Natural killer cell (primary cell): ENCODE results near the gene SGF29. TPM values are rescaled to one million over a fixed set of nuclear protein-coding genes. Genes with fewer than 3 reads are reported as not detected.
"Not testable (repeated sequence)": the region's sequence is repeated elsewhere in the genome, so short reads cannot be mapped to it uniquely, and the experiment has no call there.

Experiments
- ATAC-seq, 3 donors: fragments of 150-1000 bp in 2 of 3; fragments of 200-7000 bp in 1 of 3; cut with Tn5 transposase; 1 replicate in 1 of 3; 2 replicates in 2 of 3; pipeline ENCODE4 v1.10.0; 2021; ENCODE audit warnings: mild to moderate bottlenecking in 2 of 3, moderate library complexity in 2 of 3
- DNase-seq, 2 donors: peaks; one replicate each; pipeline versions ENCODE4 v3.0.0 to v3.0.0-alpha.2; 2013 to 2021; ENCODE audit warnings: mixed read lengths in 1 of 2
- H3K27ac ChIP-seq: one replicate; pipeline ENCODE4 v1.5.1; 2013; ENCODE audit warnings: mild to moderate bottlenecking, low read length
- H3K27me3 ChIP-seq: one replicate; pipeline ENCODE4 v1.6.1; 2013; ENCODE audit warnings: low read length; ENCODE audit not compliant: control insufficient read depth, insufficient read depth
- H3K36me3 ChIP-seq: one replicate; pipeline ENCODE4 v1.6.1; 2013; ENCODE audit warnings: low read length; ENCODE audit not compliant: control insufficient read depth, insufficient read depth
- H3K4me1 ChIP-seq: one replicate; pipeline ENCODE4 v1.6.1; 2013; ENCODE audit warnings: low read length; ENCODE audit not compliant: control insufficient read depth, insufficient read depth
- H3K4me3 ChIP-seq: one replicate; pipeline ENCODE4 v1.5.1; 2013; ENCODE audit warnings: low read length
- H3K9me3 ChIP-seq: one replicate; pipeline ENCODE4 v1.6.1; 2013; ENCODE audit warnings: low read length; ENCODE audit not compliant: control insufficient read depth, insufficient read depth
- H3K27ac Mint-ChIP-seq, 2 donors: one replicate each; pipeline ENCODE4 v1.8.0; 2022; ENCODE audit warnings: mild to moderate bottlenecking in 2 of 2, mixed read lengths in 2 of 2, moderate library complexity in 1 of 2
- H3K27me3 Mint-ChIP-seq, 2 donors: one replicate each; pipeline ENCODE4 v1.8.0; 2022; ENCODE audit warnings: low read depth in 2 of 2, mixed read lengths in 2 of 2
- H3K36me3 Mint-ChIP-seq: one replicate; pipeline ENCODE4 v1.8.0; 2022; ENCODE audit warnings: mixed read lengths
- H3K4me1 Mint-ChIP-seq, 2 donors: one replicate each; pipeline ENCODE4 v1.8.0; 2022; ENCODE audit warnings: mixed read lengths in 2 of 2
- H3K4me3 Mint-ChIP-seq: one replicate; pipeline ENCODE4 v1.8.0; 2022; ENCODE audit warnings: mild to moderate bottlenecking, moderate library complexity, mixed read lengths
- H3K9me3 Mint-ChIP-seq, 2 donors: one replicate each; pipeline ENCODE4 v1.8.0; 2022; ENCODE audit warnings: mixed read lengths in 2 of 2
- WGBS: methylation state at CpG from one replicate; pipeline ENCODE4 v1.1.7; 2013; ENCODE audit warnings: missing lambda C conversion rate; ENCODE audit not compliant: insufficient coverage; 5-methylcytosine and 5-hydroxymethylcytosine counted together
- intact Hi-C: fragments of 100-400 bp; cut with micrococcal nuclease; formaldehyde crosslinking; loops from one replicate; pipeline ENCODE4 v1.14.2; 2022
- total RNA-seq, 4 donors: library from RNA; stranded (reverse); fragments of 120-200 nt in 1 of 4; gene quantifications; one replicate each; pipeline versions ENCODE4 v1.2.3 to v1.2.4, GENCODE V29; 2013 to 2022
- TF ChIP-seq, protein P1 (sequence below): fragments of 200-600 bp; IDR thresholded peaks from one replicate; pipeline ENCODE4 v1.8.0; 2022; ENCODE audit warnings: antibody characterized with exemption

The SGF29 gene
- total RNA-seq, 3 donors from 2014 or later (not counting 1 experiment from before 2014, with no cell fraction given) = 31.6 to 45.1 (median 43.1) TPM

DNA sequence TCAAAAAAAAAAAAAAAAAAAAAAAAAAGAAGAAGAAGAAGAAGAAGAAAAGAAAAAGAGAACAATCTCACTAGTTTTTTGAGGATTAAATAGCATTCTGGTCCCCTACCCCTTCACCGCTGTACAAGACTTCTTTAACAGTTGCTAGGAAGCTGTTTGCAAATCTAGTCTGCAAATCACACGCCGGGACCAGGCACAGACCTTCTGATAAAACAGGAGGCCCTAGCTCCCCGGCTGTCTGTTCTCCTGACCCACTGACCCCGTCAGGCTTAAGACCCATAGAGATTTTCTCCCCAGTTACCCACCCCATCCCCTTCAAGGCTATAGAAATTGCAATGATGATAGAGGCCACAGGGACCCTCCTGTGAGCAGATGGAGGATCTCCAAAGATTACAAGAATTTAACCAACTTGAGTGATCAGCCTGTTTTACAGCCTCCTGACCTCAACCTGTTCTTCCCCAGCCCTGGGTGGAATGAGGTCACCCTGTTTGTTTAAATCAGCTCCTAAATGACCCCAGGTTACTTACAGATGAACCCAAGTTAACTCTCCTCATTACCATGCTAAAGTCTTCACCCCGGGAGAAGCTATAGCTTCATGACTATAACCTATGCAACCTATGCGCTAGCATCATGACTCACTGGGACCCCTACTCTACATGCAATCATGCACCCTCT, 67.9 kb downstream of the SGF29 start:
- TF ChIP-seq, protein P1, sequence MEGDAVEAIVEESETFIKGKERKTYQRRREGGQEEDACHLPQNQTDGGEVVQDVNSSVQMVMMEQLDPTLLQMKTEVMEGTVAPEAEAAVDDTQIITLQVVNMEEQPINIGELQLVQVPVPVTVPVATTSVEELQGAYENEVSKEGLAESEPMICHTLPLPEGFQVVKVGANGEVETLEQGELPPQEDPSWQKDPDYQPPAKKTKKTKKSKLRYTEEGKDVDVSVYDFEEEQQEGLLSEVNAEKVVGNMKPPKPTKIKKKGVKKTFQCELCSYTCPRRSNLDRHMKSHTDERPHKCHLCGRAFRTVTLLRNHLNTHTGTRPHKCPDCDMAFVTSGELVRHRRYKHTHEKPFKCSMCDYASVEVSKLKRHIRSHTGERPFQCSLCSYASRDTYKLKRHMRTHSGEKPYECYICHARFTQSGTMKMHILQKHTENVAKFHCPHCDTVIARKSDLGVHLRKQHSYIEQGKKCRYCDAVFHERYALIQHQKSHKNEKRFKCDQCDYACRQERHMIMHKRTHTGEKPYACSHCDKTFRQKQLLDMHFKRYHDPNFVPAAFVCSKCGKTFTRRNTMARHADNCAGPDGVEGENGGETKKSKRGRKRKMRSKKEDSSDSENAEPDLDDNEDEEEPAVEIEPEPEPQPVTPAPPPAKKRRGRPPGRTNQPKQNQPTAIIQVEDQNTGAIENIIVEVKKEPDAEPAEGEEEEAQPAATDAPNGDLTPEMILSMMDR = no peak
- peak overlapping the region; percentile 63 for H3K4me3 Mint-ChIP-seq
- no peak overlapping the region for H3K4me3 ChIP-seq
- no peaks in the 10 kb centered on the region for H3K36me3 Mint-ChIP-seq
- H3K9me3 Mint-ChIP-seq = no peaks in the 10 kb centered on the region
- no peaks in the 10 kb centered on the region for H3K9me3 ChIP-seq
- no peak overlapping the region for H3K27ac Mint-ChIP-seq
- 87% methylated on average over 7 of the region's 7 CpGs for WGBS
- peaks cover 8% of the 10 kb centered on the region for H3K4me1 ChIP-seq
- ATAC-seq (no peak), DNase-seq (no peak)
- intact Hi-C loops = no loop called here
- H3K27me3 Mint-ChIP-seq = peaks cover 0 to 2% of the 10 kb centered on the region in 2 donors
- no peak overlapping the region for H3K27ac ChIP-seq
- no peaks in the 10 kb centered on the region for H3K27me3 ChIP-seq
- peaks cover 7 to 16% of the 10 kb centered on the region in 2 donors for H3K4me1 Mint-ChIP-seq
- no peaks in the 10 kb centered on the region for H3K36me3 ChIP-seq

DNA sequence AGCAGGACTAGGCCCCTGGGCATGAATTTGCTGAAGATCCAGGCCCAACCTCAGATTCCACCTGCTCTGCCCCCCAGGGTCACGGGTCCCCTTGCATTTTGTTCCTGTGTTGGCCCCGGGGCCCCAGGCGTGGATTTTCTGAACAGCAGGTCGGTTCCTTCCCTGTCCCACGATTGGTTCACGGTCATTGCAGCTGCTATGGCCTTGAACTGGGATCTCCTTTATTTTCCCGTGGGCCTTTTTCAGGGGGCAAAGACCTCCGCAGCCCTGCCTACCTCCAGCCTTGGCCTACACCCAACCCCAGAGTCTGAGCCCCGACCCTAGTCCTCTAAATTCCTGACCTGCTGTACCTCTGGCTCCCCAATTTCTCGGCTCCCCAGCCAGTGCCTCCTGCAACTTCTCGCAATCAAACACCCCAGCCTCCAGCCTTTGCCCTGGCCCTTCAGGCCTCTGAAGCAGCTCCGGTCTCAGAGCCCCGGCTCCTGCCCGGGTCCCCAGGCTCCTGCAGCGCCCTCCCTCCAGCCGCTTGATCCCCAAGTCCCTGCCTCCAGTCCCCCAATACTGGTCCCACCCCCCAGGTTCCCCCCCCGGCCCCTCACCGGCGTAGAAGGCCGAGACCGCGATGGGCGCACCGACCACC, 68.9 kb downstream of the SGF29 start:
- intact Hi-C loops, DNase-seq, H3K27ac ChIP-seq, H3K36me3 Mint-ChIP-seq, H3K27me3 Mint-ChIP-seq, H3K27ac Mint-ChIP-seq, H3K27me3 ChIP-seq, H3K36me3 ChIP-seq, H3K4me1 ChIP-seq, H3K9me3 ChIP-seq, H3K9me3 Mint-ChIP-seq: not testable (repeated sequence)
- peak in 2 of 3 donors; percentile 12 to 24 for ATAC-seq
- Mint-ChIP-seq H3K4me3 (peak overlapping the region; percentile 81), H3K4me1 (peaks cover 7 to 16% of the 10 kb centered on the region in 2 donors)
- peak overlapping the region; percentile 27 for H3K4me3 ChIP-seq
- WGBS = 39% methylated on average over 24 of the region's 24 CpGs

DNA sequence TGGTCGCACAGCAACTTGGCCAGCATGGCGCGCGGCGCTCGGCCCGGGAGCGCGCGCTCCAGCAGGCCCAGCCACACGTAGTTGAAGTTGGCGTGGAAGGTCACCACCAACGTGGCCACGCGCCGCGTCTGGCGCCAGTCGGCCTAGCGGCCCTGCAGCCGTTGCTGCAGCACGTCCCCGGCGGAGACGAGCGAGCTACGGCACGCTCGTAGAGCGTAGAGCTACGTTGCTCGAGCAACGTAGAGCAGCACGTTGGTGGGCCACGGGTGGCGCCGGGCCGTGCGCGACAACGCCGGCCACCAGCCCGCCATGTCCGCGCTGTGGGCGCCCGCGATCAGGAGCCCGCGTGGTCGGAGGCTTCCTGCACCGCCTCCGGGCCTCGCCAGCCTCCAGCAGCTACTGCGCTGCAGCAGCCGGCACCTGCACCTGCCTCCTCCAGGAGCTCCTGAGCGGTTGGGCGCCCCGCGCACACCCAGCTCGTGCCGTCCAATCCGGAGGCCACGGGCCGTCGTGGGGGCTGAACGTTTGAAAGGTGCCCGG, 69.5 kb downstream of the SGF29 start:
- DNase-seq (peak; percentile 23 to 77), ATAC-seq (peak; percentile 80 to 84 (median 81))
- intact Hi-C loops = no loop called here
- TF ChIP-seq, protein P1 = no peak
- no peaks in the 10 kb centered on the region for H3K36me3 ChIP-seq
- H3K9me3 Mint-ChIP-seq = no peaks in the 10 kb centered on the region
- WGBS = under 1% methylated on average over 68 of the region's 68 CpGs
- H3K27me3 Mint-ChIP-seq = peaks cover 5 to 6% of the 10 kb centered on the region in 2 donors
- H3K4me3 ChIP-seq = peak overlapping the region; percentile 27
- no peaks in the 10 kb centered on the region for H3K36me3 Mint-ChIP-seq
- H3K4me3 Mint-ChIP-seq = peak overlapping the region; percentile 81
- no peak overlapping the region for H3K27ac Mint-ChIP-seq
- peaks cover 7 to 16% of the 10 kb centered on the region in 2 donors for H3K4me1 Mint-ChIP-seq
- H3K27ac ChIP-seq = no peak overlapping the region
- H3K9me3 ChIP-seq = no peaks in the 10 kb centered on the region
- H3K4me1 ChIP-seq = peaks cover 8% of the 10 kb centered on the region
- no peaks in the 10 kb centered on the region for H3K27me3 ChIP-seq

DNA sequence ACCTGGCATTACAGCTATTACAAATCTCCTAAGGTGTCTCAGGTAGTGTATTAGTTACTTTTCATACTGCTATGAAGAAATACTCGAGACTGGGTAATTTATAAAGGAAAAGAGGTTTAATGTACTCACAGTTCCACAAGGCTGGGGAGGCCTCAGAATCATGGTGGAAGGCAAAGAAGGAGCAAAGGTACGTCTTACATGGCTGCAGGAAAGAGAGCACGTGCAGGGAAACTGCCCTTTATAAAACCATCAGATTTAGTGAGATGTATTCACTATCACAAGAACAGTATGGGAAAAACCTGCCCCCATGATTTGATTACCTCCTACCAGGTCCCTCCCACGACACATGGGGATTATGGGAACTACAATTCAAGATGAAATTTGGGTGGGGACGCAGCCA, 77.2 kb downstream of the SGF29 start:
- H3K4me1 Mint-ChIP-seq, H3K27me3 ChIP-seq, intact Hi-C loops, H3K4me3 ChIP-seq, H3K4me3 Mint-ChIP-seq, H3K27me3 Mint-ChIP-seq, H3K27ac Mint-ChIP-seq, H3K27ac ChIP-seq, H3K36me3 Mint-ChIP-seq, ATAC-seq, H3K4me1 ChIP-seq, H3K9me3 ChIP-seq, H3K9me3 Mint-ChIP-seq, DNase-seq, H3K36me3 ChIP-seq: not testable (repeated sequence)
- 85% methylated on average over 3 of the region's 5 CpGs for WGBS

DNA sequence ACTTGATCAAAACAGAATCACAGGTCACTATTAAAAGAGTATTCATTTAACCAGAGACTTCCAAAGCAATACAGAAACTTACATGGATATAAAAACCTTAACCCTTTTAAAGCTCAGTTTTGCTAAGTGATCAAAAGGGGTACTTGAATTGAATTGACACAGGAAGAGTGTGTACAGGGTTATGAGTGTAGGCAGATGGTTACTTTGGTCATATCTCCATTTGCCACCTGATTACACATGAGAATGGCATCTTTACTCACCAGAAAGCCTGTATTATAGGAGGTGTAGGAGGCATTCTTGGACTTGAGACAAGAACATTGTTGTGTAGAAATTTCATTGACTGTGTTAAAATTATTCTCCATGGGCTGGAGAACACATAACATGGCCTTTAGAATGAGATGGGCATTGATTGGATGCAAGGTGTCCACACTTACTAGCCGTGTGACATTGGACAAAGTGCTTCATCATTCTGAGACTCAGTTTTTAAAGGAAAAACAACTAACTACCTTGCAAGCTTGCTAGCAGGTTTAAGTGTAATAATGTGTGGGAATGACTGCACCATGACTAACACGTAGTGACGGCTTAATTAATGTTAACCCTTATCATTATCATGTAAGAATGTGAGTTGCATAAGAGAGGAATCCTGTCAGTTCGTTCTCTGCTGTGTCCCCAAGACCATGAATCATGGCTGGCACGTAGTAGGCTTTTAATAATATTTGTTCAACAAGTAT, 82.5 kb downstream of the SGF29 start:
- H3K27ac ChIP-seq, H3K36me3 ChIP-seq, H3K36me3 Mint-ChIP-seq, H3K4me3 ChIP-seq, H3K4me3 Mint-ChIP-seq, H3K4me1 Mint-ChIP-seq, H3K4me1 ChIP-seq, H3K9me3 ChIP-seq, H3K27me3 ChIP-seq, H3K27ac Mint-ChIP-seq, H3K9me3 Mint-ChIP-seq, DNase-seq, ATAC-seq, H3K27me3 Mint-ChIP-seq, intact Hi-C loops: not testable (repeated sequence)
- 91% methylated on average over 1 of the region's 5 CpGs for WGBS

DNA sequence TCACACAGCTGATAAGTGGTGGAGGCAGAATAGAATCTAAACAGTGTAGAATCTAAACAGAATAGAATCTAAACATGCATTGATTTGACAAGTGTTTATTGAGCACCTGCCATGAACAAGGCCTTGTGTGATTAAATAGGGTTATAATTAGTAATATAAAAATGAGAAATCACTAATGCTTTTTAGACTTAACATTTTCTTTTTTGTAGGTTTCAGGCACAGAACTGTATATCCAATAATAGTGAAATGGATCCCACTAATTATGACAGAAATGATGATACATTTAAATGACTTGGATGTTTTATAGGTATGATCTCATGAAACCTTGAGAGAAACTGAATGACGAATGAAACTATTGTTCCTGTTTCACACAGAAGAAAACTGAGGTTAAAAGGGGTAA, 84.0 kb downstream of the SGF29 start, which contains the start of gene NPIPB8:
Gene NPIPB8, plus strand, starts transcription at position 301 of the 400 bp plus-strand sequence. CDS start 296 bp downstream, outside the sequence.
- DNase-seq, H3K9me3 Mint-ChIP-seq, H3K27me3 Mint-ChIP-seq, H3K36me3 ChIP-seq, H3K27ac ChIP-seq, H3K27me3 ChIP-seq, H3K9me3 ChIP-seq, H3K4me3 Mint-ChIP-seq, H3K36me3 Mint-ChIP-seq, intact Hi-C loops, ATAC-seq, H3K27ac Mint-ChIP-seq, H3K4me1 Mint-ChIP-seq, H3K4me3 ChIP-seq, H3K4me1 ChIP-seq: not testable (repeated sequence)
- WGBS = no CpG with 5 or more reads among the region's 1 CpG
